ENCODE data around the gene SEC22C. TPM values are rescaled to one million over a fixed set of nuclear protein-coding genes. Genes with fewer than 3 reads are reported as not detected.
A peak's percentile ranks its signal among the peaks of the same experiment; 100 is the strongest.

SEC22C gene
- total RNA-seq, 3 donors from 2014 or later = 9.3 to 34.2 (median 18.3) TPM

- H3K36me3 ChIP-seq (ENCODE audit: low read depth) = no peaks in the 10 kb centered on the region
Measured at GRCh38 chr3:42525212-42525611, 56.6 kb downstream of the SEC22C start.

GRCh38 chr3:42524751-42525150 is 57.0 kb downstream of the SEC22C start:
- Histone ChIP-seq H3K9me3 (no peaks in the 10 kb centered on the region), H3K4me1 (ENCODE audit: low read depth) (peaks cover 6% of the 10 kb centered on the region), H3K4me3 (no peak overlapping the region), H3K36me3 (ENCODE audit: low read depth) (no peaks in the 10 kb centered on the region)
- no peak for DNase-seq
- intact Hi-C loops (cut with DNase I, micrococcal nuclease) = no loop called here
- ATAC-seq = no peak
- TF ChIP-seq CTCF (IDR thresholded peaks at IDR 0.05) = no peak

More at GRCh38 chr3:42525212-42525611, 56.6 kb downstream of the SEC22C start:
- DNase-seq (no peak), ATAC-seq (no peak)
- no peaks in the 10 kb centered on the region for H3K9me3 ChIP-seq
- TF ChIP-seq CTCF (IDR thresholded peaks at IDR 0.05) = no peak
- H3K4me3 ChIP-seq = no peak overlapping the region
- peaks cover under 1% of the 10 kb centered on the region for H3K4me1 ChIP-seq (ENCODE audit: low read depth)
- intact Hi-C loops (cut with DNase I, micrococcal nuclease) = no loop called here

- ATAC-seq = no peak
- Histone ChIP-seq H3K4me1 (ENCODE audit: low read depth) (peaks cover 37% of the 10 kb centered on the region), H3K9me3 (no peaks in the 10 kb centered on the region), H3K4me3 (no peak overlapping the region), H3K36me3 (ENCODE audit: low read depth) (no peaks in the 10 kb centered on the region)
- intact Hi-C loops (cut with DNase I, micrococcal nuclease) = no loop called here
- no peak for DNase-seq
- no peak for TF ChIP-seq CTCF (IDR thresholded peaks at IDR 0.05)
Measured at GRCh38 chr3:42520906-42521305, 60.9 kb downstream of the SEC22C start.

GRCh38 chr3:42520336-42520735 is 61.4 kb downstream of the SEC22C start:
- intact Hi-C loops (cut with DNase I, micrococcal nuclease) = no loop called here
- no peaks in the 10 kb centered on the region for H3K9me3 ChIP-seq
- no peak for TF ChIP-seq CTCF (IDR thresholded peaks at IDR 0.05)
- H3K4me3 ChIP-seq = no peak overlapping the region
- no peaks in the 10 kb centered on the region for H3K36me3 ChIP-seq (ENCODE audit: low read depth)
- peaks cover 43% of the 10 kb centered on the region for H3K4me1 ChIP-seq (ENCODE audit: low read depth)
- peak in 1 of 3 donors; percentile 57 for DNase-seq
- ATAC-seq = peak; percentile 64

- H3K36me3 ChIP-seq (ENCODE audit: low read depth) = no peaks in the 10 kb centered on the region
- intact Hi-C loops (cut with DNase I, micrococcal nuclease) = no loop called here
- ATAC-seq (no peak), DNase-seq (no peak)
- TF ChIP-seq CTCF (IDR thresholded peaks at IDR 0.05) = no peak
- H3K4me1 ChIP-seq (ENCODE audit: low read depth) = peaks cover 48% of the 10 kb centered on the region
- H3K9me3 ChIP-seq = no peaks in the 10 kb centered on the region
- H3K4me3 ChIP-seq = no peak overlapping the region
Measured at GRCh38 chr3:42519568-42519962, 62.2 kb downstream of the SEC22C start.
